Activated CD4-positive, alpha-beta T cell treated with anti-CD3 and anti-CD28 coated beads for 4 hours (primary cell): ENCODE results near the gene ITGB3.
"Not testable (repeated sequence)": the region's sequence is repeated elsewhere in the genome, so short reads cannot be mapped to it uniquely, and the experiment has no call there.

ENCODE experiments used
- DNase-seq, 2 donors: peaks; one replicate each; pipeline ENCODE4 v3.0.0-alpha.2; 2020

ITGB3 gene

DNA sequence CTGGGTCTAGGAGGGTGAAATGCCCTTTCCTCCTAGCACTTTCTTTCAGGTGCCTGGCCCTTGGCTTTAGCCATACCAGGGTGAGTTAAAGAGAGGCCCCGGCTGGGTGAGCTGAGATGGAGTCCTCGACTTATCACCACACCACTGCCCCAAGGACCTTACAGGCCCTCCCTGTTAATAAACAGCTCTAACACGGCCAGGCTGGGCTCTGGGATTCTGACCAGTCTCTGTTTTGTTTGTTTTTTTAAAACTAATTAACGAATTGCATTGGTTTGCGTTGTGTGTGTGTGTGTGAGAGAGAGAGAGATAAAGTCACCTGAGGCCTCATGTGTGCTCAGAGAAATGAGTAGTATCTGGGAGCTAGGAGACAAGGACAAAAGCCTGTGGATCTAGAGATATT lies 30.2 kb upstream of the ITGB3 start:
- no peak for DNase-seq

- not testable (repeated sequence) for DNase-seq
Observed at GRCh38 chr17:47224077-47224476, 29.6 kb upstream of the ITGB3 start.

DNA sequence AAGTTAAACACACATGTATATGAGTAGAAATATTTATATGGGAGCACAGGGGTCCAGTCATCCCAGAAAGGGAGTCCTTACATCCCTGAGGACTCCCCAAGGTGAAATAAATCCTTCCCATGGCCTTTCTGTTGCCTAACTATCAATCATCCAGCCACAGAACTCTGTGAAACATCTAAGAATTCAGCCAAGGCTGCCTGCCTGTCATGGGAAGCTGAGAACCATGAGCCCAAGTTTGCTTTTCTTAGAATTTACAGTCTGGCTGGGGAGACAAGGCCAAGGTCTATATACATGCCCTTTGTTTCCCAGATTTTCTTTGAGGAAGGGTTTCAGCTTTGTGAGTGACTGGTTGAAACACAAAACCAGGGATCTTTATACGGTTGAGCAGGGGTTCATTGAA lies 28.7 kb upstream of the ITGB3 start:
- DNase-seq, result no peak

- DNase-seq, result no peak
Observed at GRCh38 chr17:47225436-47225858, 28.2 kb upstream of the ITGB3 start.

DNA sequence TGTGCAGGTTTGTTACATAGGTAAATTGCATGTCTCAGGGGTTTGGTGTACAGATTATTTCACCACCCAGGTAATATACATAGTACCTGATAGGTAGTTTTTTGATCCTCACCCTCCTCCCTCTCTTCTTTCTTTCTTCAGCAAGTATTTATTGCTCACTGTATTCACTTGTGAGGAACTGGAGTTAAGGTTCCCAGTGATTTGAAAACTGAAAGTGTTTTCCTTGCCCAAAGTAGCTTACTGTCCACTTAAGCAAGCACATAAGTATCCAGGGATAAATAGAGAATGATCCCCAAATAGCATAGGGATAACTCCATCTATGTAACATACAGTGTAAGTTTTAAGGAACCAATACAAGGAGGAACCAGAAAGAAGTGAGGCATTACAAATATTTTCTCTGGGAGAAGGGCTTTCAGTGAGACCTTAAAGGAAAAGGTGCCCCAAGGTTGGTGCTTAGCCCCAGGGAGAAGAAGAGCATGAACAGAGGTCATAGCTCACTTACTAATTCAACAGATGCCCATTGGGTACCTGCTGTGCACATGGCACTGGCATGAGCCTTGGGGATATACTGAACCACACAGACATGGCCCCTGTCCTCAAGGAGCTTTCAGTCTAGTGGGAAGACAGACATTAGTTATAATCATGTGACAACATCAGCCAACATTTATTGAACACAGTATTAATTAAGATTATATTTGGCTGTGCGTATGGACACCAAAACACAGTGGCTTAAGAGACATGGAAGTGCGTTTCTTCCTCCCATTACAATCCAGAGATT lies 27.5 kb upstream of the ITGB3 start:
- DNase-seq, result no peak

DNA sequence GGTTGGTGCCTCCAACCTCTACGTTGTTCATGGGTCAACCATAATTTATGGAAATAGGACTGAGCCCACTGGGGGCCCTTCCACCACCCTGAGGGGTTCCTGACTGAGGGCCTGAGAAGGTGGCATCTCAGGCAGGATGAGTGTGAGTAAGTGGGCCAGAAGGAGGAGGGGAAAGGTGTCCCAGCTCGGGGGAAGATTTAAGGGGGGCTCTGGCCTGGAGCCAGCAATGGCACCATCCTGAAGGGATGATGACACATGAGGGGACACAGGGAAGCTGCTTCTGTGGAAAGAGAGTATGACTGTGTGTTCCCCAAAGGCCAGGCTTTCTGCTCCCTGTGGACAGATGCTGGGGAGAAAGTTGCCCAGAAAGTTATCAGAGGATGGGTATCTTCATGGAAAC lies 25.8 kb upstream of the ITGB3 start:
- no peak for DNase-seq

DNA sequence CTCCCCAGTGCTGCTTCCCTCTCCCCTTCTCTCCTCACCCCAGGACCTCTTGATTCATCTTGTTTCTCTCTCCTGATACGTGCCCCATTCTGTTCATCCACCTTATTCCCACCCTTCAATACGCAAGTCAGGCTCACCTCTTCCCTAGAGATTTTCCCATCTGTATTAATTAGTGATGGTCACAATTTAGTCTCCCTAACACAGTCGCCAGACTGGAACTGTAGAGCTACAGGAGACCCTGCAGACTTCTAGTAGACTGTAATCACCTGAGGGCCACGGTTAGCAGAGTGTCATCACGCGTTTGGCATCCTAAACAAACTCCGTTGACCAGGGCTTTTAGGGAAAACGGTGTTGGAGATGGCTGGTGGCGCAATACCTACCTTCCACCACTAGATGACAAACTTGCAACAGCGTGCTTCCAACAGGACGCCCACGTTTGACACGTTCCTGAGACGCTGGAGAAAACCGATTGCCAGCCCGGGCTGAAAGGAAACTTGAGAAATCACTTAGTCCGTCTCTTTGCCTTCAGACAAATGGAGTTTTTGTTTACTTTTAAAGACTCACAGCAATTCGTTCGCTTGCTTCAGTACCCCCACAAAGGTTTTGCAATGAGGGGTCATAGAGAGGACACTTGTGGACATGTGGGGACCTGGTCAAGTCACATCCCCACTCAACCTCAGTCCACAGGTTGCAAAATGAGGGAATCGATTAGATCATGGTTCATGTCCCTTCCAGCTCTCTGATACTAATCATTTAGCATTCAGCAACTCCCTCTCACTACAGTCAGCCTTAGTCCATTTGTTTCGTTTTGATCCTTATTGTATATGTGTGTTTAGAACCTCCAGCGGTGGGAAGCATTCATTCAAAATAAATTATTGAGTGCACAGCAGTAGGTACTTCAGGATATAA lies 23.8 kb upstream of the ITGB3 start:
- peak; percentile 71 to 73 for DNase-seq

GRCh38 chr17:47230864-47231263 lies 22.8 kb upstream of the ITGB3 start:
- no peak for DNase-seq

DNA sequence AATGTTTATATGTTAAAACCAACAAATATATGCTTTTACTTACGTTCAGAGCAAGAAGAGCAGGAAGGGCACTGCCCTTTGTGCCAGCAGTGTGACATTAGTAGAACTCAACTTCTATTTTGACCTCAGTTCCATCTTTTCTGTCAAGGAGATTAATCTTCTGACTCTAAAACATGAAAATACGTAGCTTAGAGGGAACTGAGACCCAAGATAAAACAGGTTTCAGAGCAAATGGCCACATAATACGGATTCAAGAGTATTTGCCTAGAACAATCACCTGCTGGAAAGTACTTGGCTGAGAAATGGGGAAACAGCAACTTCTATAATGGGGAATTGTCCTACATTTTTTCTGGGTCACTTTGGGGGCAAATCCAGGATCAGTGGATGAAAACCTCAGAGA lies 22.3 kb upstream of the ITGB3 start:
- no peak for DNase-seq

GRCh38 chr17:47231866-47232265 lies 21.8 kb upstream of the ITGB3 start:
- no peak for DNase-seq

DNA sequence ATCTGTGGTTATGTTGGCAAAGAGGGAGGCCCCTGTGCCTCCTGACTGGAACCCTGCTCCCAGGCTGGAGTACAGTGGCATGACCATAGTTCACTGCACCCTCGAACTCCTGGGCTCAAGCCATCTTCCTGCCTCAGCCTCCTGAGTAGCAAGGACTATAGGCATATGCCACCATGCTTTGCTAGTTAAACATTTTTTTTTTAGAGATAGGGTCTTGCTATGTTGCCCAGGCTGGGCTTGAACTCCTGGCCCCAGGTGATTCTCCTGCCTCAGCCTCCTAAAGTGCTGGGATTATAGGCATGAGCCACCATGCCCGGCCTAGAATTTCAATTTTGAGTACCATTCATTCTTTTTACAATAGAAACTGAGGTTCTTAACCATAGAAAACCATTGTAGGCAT lies 21.2 kb upstream of the ITGB3 start:
- no peak for DNase-seq

DNA sequence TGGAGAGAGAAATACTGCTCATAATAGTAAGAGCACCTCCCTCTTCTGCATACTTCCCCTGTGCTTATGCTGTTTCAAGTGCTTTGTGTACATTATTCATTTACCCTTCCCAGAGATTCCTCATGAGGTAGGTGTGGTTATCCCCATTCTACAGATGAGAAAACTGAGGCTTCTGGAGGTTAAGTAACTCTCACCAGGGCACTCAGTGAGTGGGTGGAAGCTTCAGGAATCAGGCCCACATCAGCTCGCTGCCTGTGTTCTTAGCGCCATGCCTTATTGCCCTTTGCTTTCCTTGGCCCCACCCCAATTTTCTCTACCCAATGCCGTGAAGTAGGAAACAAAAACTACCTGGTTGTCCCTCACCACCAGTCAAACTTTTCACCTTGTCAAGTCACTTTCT lies 18.1 kb upstream of the ITGB3 start:
- DNase-seq, result no peak

DNA sequence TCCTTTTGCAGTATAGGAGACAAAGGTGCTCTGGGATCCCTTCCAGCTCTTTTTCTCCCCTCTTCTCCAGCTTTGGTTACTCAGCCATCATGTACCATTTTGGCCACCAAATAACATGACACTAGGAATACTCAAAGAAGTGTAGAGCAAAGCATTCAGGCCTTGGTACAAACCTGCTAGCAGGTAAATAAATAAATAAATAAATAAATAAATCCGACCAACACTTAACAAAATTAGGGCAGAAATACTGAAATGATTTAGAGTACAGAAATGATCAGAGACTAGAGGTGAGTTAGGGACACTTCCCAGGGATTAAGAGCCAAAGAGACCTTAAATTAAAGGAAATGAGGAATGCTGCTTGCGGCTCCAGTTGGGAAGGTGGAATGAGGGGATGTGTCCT lies 17.7 kb upstream of the ITGB3 start:
- no peak for DNase-seq

- no peak for DNase-seq
Observed at GRCh38 chr17:47237841-47238240, 15.8 kb upstream of the ITGB3 start.

DNA sequence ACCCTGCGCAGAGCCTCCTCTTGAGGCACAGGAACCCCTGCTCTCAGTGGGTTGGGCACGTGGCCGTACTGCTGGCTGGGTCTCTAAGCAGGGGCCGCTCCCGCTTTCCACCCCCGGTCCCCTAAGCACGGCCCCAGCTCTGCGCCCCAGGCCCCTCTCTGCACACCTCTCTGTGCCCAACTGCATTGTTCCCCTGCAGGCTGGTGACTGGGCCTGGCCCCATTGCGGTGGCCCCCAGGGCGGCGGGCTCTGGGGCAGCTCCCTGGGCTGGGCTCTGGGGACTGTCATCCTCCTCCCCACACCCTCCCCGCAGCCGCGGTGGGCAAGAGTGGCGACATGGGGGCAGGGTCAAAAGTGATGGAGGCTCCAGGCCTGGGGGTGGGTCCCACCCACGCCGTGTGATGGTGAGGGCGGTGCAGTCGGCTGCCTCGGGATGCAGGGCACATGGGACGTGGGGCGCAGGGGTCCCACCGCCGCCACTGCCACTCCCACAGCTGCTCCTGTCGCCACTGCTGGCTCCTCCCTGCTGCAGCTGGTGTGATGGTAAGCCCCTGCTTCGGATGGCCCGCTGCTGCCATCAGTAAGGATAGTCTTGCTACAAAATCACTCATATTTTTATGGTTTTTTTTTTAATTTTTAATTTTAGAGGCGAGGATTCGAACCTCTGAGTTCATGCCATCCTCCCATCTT lies 15.2 kb upstream of the ITGB3 start:
- no peak for DNase-seq

DNA sequence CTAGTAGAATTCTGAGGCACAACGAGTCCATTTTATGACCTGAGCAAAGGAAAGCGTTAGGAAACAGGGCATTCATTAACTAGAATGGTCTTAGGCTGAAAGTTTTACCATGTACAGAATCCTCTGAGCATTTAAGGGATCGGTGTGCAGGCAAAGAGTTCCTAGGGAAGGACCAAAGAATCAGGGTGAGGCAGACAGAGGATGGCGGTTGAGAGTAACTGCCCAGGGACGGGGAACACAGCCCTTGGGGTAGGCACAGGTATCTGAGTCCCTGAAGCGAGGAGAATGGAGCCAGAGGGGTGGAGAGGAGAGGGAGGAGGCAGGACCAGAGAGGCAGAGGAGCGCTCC lies 14.0 kb upstream of the ITGB3 start:
- DNase-seq, result no peak

- DNase-seq, result no peak
Observed at GRCh38 chr17:47239967-47240651, 13.5 kb upstream of the ITGB3 start.

DNA sequence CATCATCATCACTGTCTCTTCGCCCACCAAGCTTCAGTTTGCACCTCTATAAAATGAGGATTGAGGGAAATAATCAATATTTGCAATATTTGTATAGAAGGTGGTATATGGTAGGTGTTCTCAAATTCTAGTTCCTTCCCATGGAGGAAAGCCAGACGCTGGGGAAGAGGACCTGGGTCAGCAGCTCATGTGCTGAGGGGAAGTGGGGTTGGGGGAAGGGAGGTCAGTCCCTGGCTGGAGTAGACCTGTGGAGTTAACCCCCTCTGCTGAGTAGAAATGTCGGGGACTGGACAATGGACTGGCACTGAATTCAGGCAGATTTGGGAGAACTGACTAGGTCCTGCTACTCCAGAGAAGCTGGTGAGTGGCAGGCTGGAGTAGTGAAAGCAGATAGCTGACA lies 12.8 kb upstream of the ITGB3 start:
- no peak for DNase-seq

- no peak for DNase-seq
Observed at GRCh38 chr17:47242648-47243047, 11.0 kb upstream of the ITGB3 start.

DNA sequence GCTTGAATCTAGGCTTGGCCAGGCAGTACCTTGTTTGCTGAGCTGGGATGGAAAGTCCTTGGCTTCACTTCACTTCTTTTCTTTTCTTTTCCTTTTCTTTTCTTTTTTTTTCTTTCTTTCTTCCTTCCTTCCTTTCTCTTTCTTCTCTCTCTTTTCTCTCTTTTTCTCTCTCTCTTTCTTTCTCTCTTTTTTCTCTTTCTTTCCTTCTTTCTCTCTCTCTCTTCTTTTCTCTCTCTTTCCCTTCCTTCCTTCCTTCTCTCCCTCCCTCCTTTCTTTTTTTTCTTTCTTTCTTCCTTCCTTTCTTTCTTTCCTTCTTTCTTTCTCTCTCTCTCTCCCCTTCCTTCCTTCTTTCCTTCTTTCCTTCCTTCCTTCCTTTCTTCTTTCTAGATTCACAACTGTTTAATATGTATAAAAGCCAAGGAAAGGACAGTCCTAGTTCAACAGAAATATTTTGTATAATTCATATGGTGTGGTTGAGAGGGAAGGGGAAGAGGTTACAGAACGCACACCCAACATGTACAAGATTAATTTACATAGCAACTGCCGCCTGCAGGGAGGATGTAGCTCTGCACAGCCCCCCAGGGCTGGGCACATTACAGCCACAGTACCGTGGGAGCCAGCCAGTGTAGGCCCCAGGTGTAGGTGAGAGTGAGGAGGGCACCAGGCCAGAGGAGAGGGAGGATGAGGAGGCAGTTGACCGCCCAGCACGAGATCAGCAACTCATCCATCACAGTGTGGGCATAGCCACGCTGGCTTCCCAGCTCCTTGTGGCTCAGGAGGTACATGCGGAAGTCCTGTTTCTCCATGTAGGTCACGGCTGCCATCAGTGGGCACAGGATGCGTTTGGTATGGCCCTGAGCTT lies 9.7 kb upstream of the ITGB3 start:
- no peak for DNase-seq

GRCh38 chr17:47244697-47245096 lies 8.9 kb upstream of the ITGB3 start:
- DNase-seq, result no peak

- DNase-seq, result no peak
Observed at GRCh38 chr17:47246120-47246519, 7.5 kb upstream of the ITGB3 start.
